K562 (cell line): ENCODE results near the gene CYSRT1. TPM values are rescaled to one million over a fixed set of nuclear protein-coding genes. Genes with fewer than 3 reads are reported as not detected.

Source experiments
- BACH1 ChIP-seq: fragments of 200-800 bp; sonication (Bioruptor generic); IDR thresholded peaks from 2 replicates; pipeline ENCODE4 v1.6.1; 2016; ENCODE audit warnings: missing genetic modification characterization, missing compliant biosample characterization
- CAMTA2 ChIP-seq: fragments of 250-450 bp; sonication (Bioruptor Pico); conservative IDR thresholded peaks from 2 replicates; pipeline ENCODE4 v1.5.1; 2022
- DIDO1 ChIP-seq: fragments of 450-650 bp; IDR thresholded peaks from 2 replicates; pipeline ENCODE4 v1.6.1; 2016; ENCODE audit warnings: low read depth, missing biosample characterization, missing genetic modification characterization
- FOXK1 ChIP-seq: sonication (generic); formaldehyde crosslinking; IDR thresholded peaks from 2 replicates; pipeline ENCODE4 v1.8.0; 2022; ENCODE audit warnings: missing genetic modification reagents, mild to moderate bottlenecking, borderline replicate concordance
- FOXO4 ChIP-seq: fragments of 450-650 bp; formaldehyde crosslinking; IDR thresholded peaks from 2 replicates; pipeline ENCODE4 v1.4.0; 2020; ENCODE audit warnings: mild to moderate bottlenecking, moderate library complexity
- GATA2 ChIP-seq: sonication (generic); formaldehyde crosslinking; IDR thresholded peaks from 2 replicates; pipeline ENCODE4 v1.4.0; 2020; ENCODE audit warnings: mild to moderate bottlenecking, missing genetic modification reagents
- JUN ChIP-seq, 2 experiments: sonication (generic) in 1 of 2; formaldehyde crosslinking in 1 of 2; IDR thresholded peaks; 2 replicates each; pipeline versions ENCODE4 v1.6.1 to v1.8.0; 2012 to 2022; ENCODE audit warnings: borderline replicate concordance in 2 of 2, mild to moderate bottlenecking in 2 of 2, improper control_type of control experiment in 1 of 2, low read depth in 1 of 2, low read length in 1 of 2, missing genetic modification reagents in 1 of 2
- KLF6 ChIP-seq: fragments of 250-450 bp; sonication (Bioruptor Pico); IDR thresholded peaks from 2 replicates; pipeline ENCODE4 v1.4.0; 2020; ENCODE audit warnings: mild to moderate bottlenecking, moderate library complexity, borderline replicate concordance
- LEF1 ChIP-seq: fragments of 450-650 bp; IDR thresholded peaks from 2 replicates; pipeline ENCODE4 v1.6.1; 2016; ENCODE audit warnings: mild to moderate bottlenecking
- MED1 ChIP-seq: sonication (generic); formaldehyde crosslinking; IDR thresholded peaks from 2 replicates; pipeline ENCODE4 v1.8.1; 2023; ENCODE audit warnings: missing genetic modification reagents, borderline replicate concordance
- MEIS2 ChIP-seq: fragments of 450-650 bp; IDR thresholded peaks from 2 replicates; pipeline ENCODE4 v1.6.1; 2014; ENCODE audit warnings: mild to moderate bottlenecking; ENCODE audit not compliant: partially characterized antibody
- MTA1 ChIP-seq: fragments of 450-650 bp; IDR thresholded peaks from 2 replicates; pipeline ENCODE4 v1.6.1; 2017; ENCODE audit warnings: borderline replicate concordance
- PHF20 ChIP-seq: fragments of 450-650 bp; IDR thresholded peaks from 2 replicates; pipeline ENCODE4 v1.6.1; 2018; ENCODE audit not compliant: partially characterized antibody
- PKNOX1 ChIP-seq: fragments of 450-650 bp; IDR thresholded peaks from 2 replicates; pipeline ENCODE4 v1.6.1; 2016
- SAFB ChIP-seq: fragments of 200-400 bp; formaldehyde crosslinking; IDR thresholded peaks from 2 replicates; pipeline ENCODE4 v1.6.1; 2017; ENCODE audit warnings: low read depth, low read length, borderline replicate concordance
- polyA plus RNA-seq, 8 experiments: library from polyadenylated mRNA; depleted of rRNA in 4 of 8; stranded (reverse) in 5 of 8; unstranded in 3 of 8; fragments of >200 nt; fragmentation: Nextera tagmentation in 2 of 8; fragmentation: Illumina TruSeq in 1 of 8; extraction: Ambion mirVana in 2 of 8; extraction: Trizol in 1 of 8; gene quantifications; 2 replicates each; pipeline versions ENCODE4 v1.2.1 to v1.2.3, GENCODE V29; 2011 to 2014; ENCODE audit warnings: inconsistent platforms in 1 of 8, missing spikeins in 1 of 8
- total RNA-seq, 7 experiments: library from RNA; depleted of rRNA in 6 of 7; stranded (reverse); fragments of >200 nt in 6 of 7; fragmentation: Illumina TruSeq in 2 of 7; extraction: Trizol in 2 of 7; gene quantifications; 2 replicates each; pipeline versions ENCODE4 v1.2.1 to v1.2.3, GENCODE V29; 2011 to 2021; ENCODE audit warnings: low replicate concordance in 1 of 7
- TF ChIP-seq, protein P1 (sequence below): fragments of 450-650 bp; IDR thresholded peaks from 2 replicates; pipeline ENCODE4 v1.6.1; 2017; ENCODE audit warnings: antibody characterized with exemption, mild to moderate bottlenecking
- TF ChIP-seq, protein P2 (sequence below): sonication (generic); formaldehyde crosslinking; IDR thresholded peaks from 2 replicates; pipeline ENCODE4 v1.8.1; 2022; ENCODE audit warnings: missing genetic modification reagents
- TF ChIP-seq, protein P3 (sequence below): fragments of 450-650 bp; IDR thresholded peaks from 2 replicates; pipeline ENCODE4 v1.7.0; 2016; ENCODE audit warnings: borderline replicate concordance

The CYSRT1 gene
- total and polyA plus RNA-seq, 9 of the 15 experiments (the other 6 are each of a cell fraction or from before 2014, with no cell fraction given), result 0.04 to 1.4 (median 0.42) TPM; not detected in 3

DNA sequence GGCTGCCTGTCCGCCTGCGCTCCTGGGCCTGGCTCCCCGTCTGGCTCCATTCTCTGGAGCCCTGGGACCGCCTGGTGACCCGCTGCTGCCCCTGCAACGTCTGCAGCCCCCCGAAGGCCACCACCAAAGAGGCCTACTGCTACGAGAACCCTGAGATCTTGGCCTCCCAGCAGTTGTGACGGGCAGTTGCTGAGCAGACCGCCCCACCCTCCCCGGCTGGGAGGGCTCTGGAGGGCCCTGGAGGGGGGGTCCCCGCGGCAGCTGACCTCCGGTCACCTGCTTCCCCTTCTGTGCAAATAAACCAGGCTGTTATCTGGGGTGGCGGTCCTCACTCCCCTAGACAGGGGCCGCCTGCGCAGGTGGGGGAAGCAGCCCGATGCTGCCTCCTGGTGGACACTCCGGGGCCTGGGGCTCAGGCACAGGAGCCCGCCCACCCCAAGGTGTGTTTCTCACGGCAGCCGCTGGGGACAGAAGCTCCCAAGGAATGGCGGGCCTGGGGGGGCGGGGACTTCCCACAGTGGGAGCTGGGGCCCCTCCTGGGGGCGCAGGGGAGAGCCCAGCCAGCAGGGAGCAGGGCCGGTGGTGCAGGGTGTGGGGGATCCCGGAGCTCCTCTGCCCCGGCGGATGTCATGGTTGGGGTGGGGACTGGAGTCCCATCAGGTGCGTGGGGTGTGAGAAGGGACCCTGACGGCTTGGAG lies 11.4 kb downstream of the CYSRT1 start (continued):
- TF ChIP-seq, protein P1, sequence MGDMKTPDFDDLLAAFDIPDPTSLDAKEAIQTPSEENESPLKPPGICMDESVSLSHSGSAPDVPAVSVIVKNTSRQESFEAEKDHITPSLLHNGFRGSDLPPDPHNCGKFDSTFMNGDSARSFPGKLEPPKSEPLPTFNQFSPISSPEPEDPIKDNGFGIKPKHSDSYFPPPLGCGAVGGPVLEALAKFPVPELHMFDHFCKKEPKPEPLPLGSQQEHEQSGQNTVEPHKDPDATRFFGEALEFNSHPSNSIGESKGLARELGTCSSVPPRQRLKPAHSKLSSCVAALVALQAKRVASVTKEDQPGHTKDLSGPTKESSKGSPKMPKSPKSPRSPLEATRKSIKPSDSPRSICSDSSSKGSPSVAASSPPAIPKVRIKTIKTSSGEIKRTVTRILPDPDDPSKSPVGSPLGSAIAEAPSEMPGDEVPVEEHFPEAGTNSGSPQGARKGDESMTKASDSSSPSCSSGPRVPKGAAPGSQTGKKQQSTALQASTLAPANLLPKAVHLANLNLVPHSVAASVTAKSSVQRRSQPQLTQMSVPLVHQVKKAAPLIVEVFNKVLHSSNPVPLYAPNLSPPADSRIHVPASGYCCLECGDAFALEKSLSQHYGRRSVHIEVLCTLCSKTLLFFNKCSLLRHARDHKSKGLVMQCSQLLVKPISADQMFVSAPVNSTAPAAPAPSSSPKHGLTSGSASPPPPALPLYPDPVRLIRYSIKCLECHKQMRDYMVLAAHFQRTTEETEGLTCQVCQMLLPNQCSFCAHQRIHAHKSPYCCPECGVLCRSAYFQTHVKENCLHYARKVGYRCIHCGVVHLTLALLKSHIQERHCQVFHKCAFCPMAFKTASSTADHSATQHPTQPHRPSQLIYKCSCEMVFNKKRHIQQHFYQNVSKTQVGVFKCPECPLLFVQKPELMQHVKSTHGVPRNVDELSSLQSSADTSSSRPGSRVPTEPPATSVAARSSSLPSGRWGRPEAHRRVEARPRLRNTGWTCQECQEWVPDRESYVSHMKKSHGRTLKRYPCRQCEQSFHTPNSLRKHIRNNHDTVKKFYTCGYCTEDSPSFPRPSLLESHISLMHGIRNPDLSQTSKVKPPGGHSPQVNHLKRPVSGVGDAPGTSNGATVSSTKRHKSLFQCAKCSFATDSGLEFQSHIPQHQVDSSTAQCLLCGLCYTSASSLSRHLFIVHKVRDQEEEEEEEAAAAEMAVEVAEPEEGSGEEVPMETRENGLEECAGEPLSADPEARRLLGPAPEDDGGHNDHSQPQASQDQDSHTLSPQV, result no peak
- TF ChIP-seq PHF20, result no peak
- no peak for TF ChIP-seq BACH1 (tag)
- no peak for TF ChIP-seq JUN (IDR thresholded peaks at IDR 0.05; ENCODE audit: borderline replicate concordance, low read depth, low read length)
- no peak for TF ChIP-seq JUN (CRISPR knock-in tag; IDR thresholded peaks at IDR 0.05; ENCODE audit: borderline replicate concordance)
- TF ChIP-seq, protein P2, sequence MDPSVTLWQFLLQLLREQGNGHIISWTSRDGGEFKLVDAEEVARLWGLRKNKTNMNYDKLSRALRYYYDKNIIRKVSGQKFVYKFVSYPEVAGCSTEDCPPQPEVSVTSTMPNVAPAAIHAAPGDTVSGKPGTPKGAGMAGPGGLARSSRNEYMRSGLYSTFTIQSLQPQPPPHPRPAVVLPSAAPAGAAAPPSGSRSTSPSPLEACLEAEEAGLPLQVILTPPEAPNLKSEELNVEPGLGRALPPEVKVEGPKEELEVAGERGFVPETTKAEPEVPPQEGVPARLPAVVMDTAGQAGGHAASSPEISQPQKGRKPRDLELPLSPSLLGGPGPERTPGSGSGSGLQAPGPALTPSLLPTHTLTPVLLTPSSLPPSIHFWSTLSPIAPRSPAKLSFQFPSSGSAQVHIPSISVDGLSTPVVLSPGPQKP, result no peak
- no peak for TF ChIP-seq DIDO1 (tag)
- TF ChIP-seq MTA1, result 0 out of 2 replicates have a peak, but pooled peaks have one; percentile 20
- TF ChIP-seq CAMTA2 (CRISPR knock-in tag), result no peak
- peak; percentile 59 for TF ChIP-seq MEIS2
- TF ChIP-seq, protein P3, sequence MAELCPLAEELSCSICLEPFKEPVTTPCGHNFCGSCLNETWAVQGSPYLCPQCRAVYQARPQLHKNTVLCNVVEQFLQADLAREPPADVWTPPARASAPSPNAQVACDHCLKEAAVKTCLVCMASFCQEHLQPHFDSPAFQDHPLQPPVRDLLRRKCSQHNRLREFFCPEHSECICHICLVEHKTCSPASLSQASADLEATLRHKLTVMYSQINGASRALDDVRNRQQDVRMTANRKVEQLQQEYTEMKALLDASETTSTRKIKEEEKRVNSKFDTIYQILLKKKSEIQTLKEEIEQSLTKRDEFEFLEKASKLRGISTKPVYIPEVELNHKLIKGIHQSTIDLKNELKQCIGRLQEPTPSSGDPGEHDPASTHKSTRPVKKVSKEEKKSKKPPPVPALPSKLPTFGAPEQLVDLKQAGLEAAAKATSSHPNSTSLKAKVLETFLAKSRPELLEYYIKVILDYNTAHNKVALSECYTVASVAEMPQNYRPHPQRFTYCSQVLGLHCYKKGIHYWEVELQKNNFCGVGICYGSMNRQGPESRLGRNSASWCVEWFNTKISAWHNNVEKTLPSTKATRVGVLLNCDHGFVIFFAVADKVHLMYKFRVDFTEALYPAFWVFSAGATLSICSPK, result no peak
- TF ChIP-seq FOXO4 (CRISPR knock-in tag), result no peak
- peak; percentile 13; the same call in 1 of the 2 replicates for TF ChIP-seq KLF6 (CRISPR knock-in tag)
- TF ChIP-seq SAFB, result peak; percentile 70; the same call in 1 of the 2 replicates
- no peak; the same call in 1 of the 2 replicates for TF ChIP-seq FOXK1
- TF ChIP-seq PKNOX1, result peak; percentile 74
- peak; percentile 89 for TF ChIP-seq GATA2 (CRISPR knock-in tag)
- no peak; the same call in 1 of the 2 replicates for TF ChIP-seq LEF1
- no peak for TF ChIP-seq MED1 (CRISPR knock-in tag)
